Common myeloid progenitor, CD34-positive (primary cell): ENCODE data around the gene EXOC2.
"Not testable (repeated sequence)": the region's sequence is repeated elsewhere in the genome, so short reads cannot be mapped to it uniquely, and the experiment has no call there.

Experiments used
- CTCF ChIA-PET: fragments of 350-600 bp; sonication (Branson Sonifier 250); formaldehyde crosslinking; loops from one replicate; lab custom pipeline; 2021; ENCODE audit warnings: antibody characterized with exemption; lab: Charles Lee
- POLR2A ChIA-PET: fragments of 350-600 bp; sonication (Branson Sonifier 250); formaldehyde crosslinking; loops from one replicate; lab custom pipeline; 2021; ENCODE audit warnings: antibody characterized with exemption; lab: Charles Lee
- DNase-seq, 3 donors: peaks; one replicate each; pipeline versions ENCODE4 v3.0.0 to v3.0.0-alpha.2; 2013
- H3K27ac ChIP-seq, 2 experiments: 1 replicate in 1 of 2; 2 replicates in 1 of 2; pipeline ENCODE4 v1.7.0; 2013; ENCODE audit warnings: inconsistent platforms in 2 of 2, low read length in 2 of 2, mild to moderate bottlenecking in 2 of 2, low read depth in 1 of 2, moderate library complexity in 1 of 2; ENCODE audit not compliant: severe bottlenecking in 2 of 2, insufficient read depth in 1 of 2, poor library complexity in 1 of 2
- H3K27me3 ChIP-seq, 5 experiments: replicated peaks in 2 of 5; 1 replicate in 3 of 5; 2 replicates in 2 of 5; pipeline versions ENCODE4 v1.6.1 to v1.7.0; 2013; ENCODE audit warnings: low read length in 4 of 5, mild to moderate bottlenecking in 2 of 5, moderate library complexity in 2 of 5, inconsistent platforms in 1 of 5; ENCODE audit not compliant: insufficient read depth in 5 of 5, control insufficient read depth in 4 of 5
- H3K36me3 ChIP-seq, 4 experiments: 1 replicate in 2 of 4; 2 replicates in 2 of 4; pipeline versions ENCODE4 v1.6.1 to v1.7.0; 2013; ENCODE audit warnings: low read length in 3 of 4, control low read depth in 1 of 4, mild to moderate bottlenecking in 1 of 4; ENCODE audit not compliant: control insufficient read depth in 4 of 4, insufficient read depth in 4 of 4
- H3K4me1 ChIP-seq, 4 experiments: 1 replicate in 3 of 4; 2 replicates in 1 of 4; pipeline versions ENCODE4 v1.6.1 to v1.7.1; 2013; ENCODE audit warnings: low read length in 3 of 4, mild to moderate bottlenecking in 3 of 4, control low read depth in 1 of 4, inconsistent platforms in 1 of 4, moderate library complexity in 1 of 4; ENCODE audit not compliant: control insufficient read depth in 4 of 4, insufficient read depth in 4 of 4; ENCODE audit errors: control extremely low read depth in 1 of 4
- H3K4me3 ChIP-seq, 7 experiments: 1 replicate in 4 of 7; 2 replicates in 3 of 7; pipeline versions ENCODE4 v1.5.1 to v1.7.0; 2013; ENCODE audit warnings: mild to moderate bottlenecking in 7 of 7, low read length in 6 of 7, moderate library complexity in 6 of 7, inconsistent platforms in 2 of 7, low read depth in 2 of 7, control low read depth in 1 of 7; ENCODE audit not compliant: insufficient read depth in 4 of 7, control insufficient read depth in 1 of 7; ENCODE audit errors: extremely low read depth in 1 of 7
- H3K9me3 ChIP-seq, 5 experiments: 1 replicate in 4 of 5; 2 replicates in 1 of 5; pipeline versions ENCODE4 v1.6.1 to v1.7.1; 2013; ENCODE audit warnings: low read length in 4 of 5, mild to moderate bottlenecking in 2 of 5, inconsistent platforms in 1 of 5, low read depth in 1 of 5, moderate library complexity in 1 of 5; ENCODE audit not compliant: control insufficient read depth in 4 of 5, insufficient read depth in 2 of 5; ENCODE audit errors: control extremely low read depth in 1 of 5
- WGBS: methylation state at CpG from one replicate; pipeline ENCODE4 v1.1.5; 2013; ENCODE audit not compliant: insufficient coverage; 5-methylcytosine and 5-hydroxymethylcytosine counted together

The EXOC2 gene

GRCh38 chr6:665403-666267 is 27.3 kb downstream of the EXOC2 start:
- ChIA-PET POLR2A (no interaction called here), CTCF (no interaction called here)

GRCh38 chr6:663788-664187 is 29.2 kb downstream of the EXOC2 start:
- H3K4me3 ChIP-seq, H3K27ac ChIP-seq, H3K9me3 ChIP-seq, H3K36me3 ChIP-seq, H3K27me3 ChIP-seq, POLR2A ChIA-PET: not testable (repeated sequence)
- H3K4me1 ChIP-seq, result peaks cover 0 to 15% (median 5%) of the 10 kb centered on the region in 4 experiments
- CTCF ChIA-PET, result interaction anchor here (1.9 kb wide), 1 partner anchor 10 kb away, joined by 4 read pairs; no protein-coding TSS in a partner anchor
- peak in 1 of 3 donors; percentile 20 for DNase-seq
- 100% methylated on average over 1 of the region's 4 CpGs for WGBS

More at GRCh38 chr6:665403-666267, 27.3 kb downstream of the EXOC2 start:
- no peak for DNase-seq
- Histone ChIP-seq H3K4me3 (no peak overlapping the region), H3K36me3 (peaks cover 0 to 11% (median 1%) of the 10 kb centered on the region in 4 experiments), H3K4me1 (no peaks in the 10 kb centered on the region), H3K9me3 (peaks cover 0 to 10% (median 0%) of the 10 kb centered on the region in 5 experiments), H3K27me3 (no peaks in the 10 kb centered on the region), H3K27ac (no peak overlapping the region)
- WGBS, result 93% methylated on average over 2 of the region's 5 CpGs

GRCh38 chr6:659716-660581 is 33.0 kb downstream of the EXOC2 start:
- H3K27me3 ChIP-seq, result no peaks in the 10 kb centered on the region
- peaks cover 0 to 15% (median 5%) of the 10 kb centered on the region in 4 experiments for H3K4me1 ChIP-seq
- CTCF ChIA-PET, result interaction anchor here (1.3 to 1.6 kb wide), 2 partner anchors 10 to 28 kb away, joined by 3 to 4 read pairs; no protein-coding TSS in a partner anchor
- 71% methylated on average over 9 of the region's 13 CpGs for WGBS
- peak overlapping the region in 1 of 2 experiments; percentile 14 for H3K27ac ChIP-seq
- DNase-seq, result peak in 2 of 3 donors; percentile 46 to 61
- H3K9me3 ChIP-seq, result peaks cover 0 to 7% (median 5%) of the 10 kb centered on the region in 5 experiments
- POLR2A ChIA-PET, result no interaction called here
- H3K36me3 ChIP-seq, result peaks cover 0 to 14% (median 3%) of the 10 kb centered on the region in 4 experiments
- H3K4me3 ChIP-seq, result no peak overlapping the region

- no peaks in the 10 kb centered on the region for H3K27me3 ChIP-seq
- DNase-seq, result peak in 2 of 3 donors; percentile 2 to 35
- H3K4me3 ChIP-seq, result no peak overlapping the region
- CTCF ChIA-PET, result no interaction called here
- peaks cover 0 to 9% (median 5%) of the 10 kb centered on the region in 5 experiments for H3K9me3 ChIP-seq
- H3K4me1 ChIP-seq, result peaks cover 0 to 15% (median 5%) of the 10 kb centered on the region in 4 experiments
- H3K36me3 ChIP-seq, result peaks cover 0 to 14% (median 3%) of the 10 kb centered on the region in 4 experiments
- no CpG with 5 or more reads among the region's 2 CpGs for WGBS
- POLR2A ChIA-PET, result no interaction called here
- H3K27ac ChIP-seq, result no peak overlapping the region
Observed at GRCh38 chr6:658244-658643, 34.7 kb downstream of the EXOC2 start.

- Histone ChIP-seq H3K4me3 (no peak overlapping the region), H3K36me3 (peaks cover 0 to 14% (median 3%) of the 10 kb centered on the region in 4 experiments), H3K9me3 (peaks cover 0 to 9% (median 5%) of the 10 kb centered on the region in 5 experiments), H3K4me1 (peaks cover 0 to 15% (median 5%) of the 10 kb centered on the region in 4 experiments), H3K27ac (no peak overlapping the region), H3K27me3 (no peaks in the 10 kb centered on the region)
- ChIA-PET POLR2A (no interaction called here), CTCF (no interaction called here)
- WGBS, result no CpG with 5 or more reads among the region's 1 CpG
- no peak for DNase-seq
Observed at GRCh38 chr6:657743-658142, 35.2 kb downstream of the EXOC2 start.

GRCh38 chr6:656460-657252 is 36.3 kb downstream of the EXOC2 start, which contains the start of gene HUS1B:
HUS1B (minus strand) TSS chr6:657100; CDS start chr6:656944, 156 bp downstream.
- CTCF ChIA-PET, result no interaction called here
- Histone ChIP-seq H3K27me3 (no peaks in the 10 kb centered on the region), H3K27ac (no peak within 1 kb of the TSS), H3K4me1 (peaks cover 0 to 15% (median 5%) of the 10 kb centered on the region in 4 experiments), H3K4me3 (no peak within 1 kb of the TSS), H3K36me3 (peaks cover 0 to 14% (median 3%) of the 10 kb centered on the region in 4 experiments), H3K9me3 (peaks cover 0 to 9% (median 5%) of the 10 kb centered on the region in 5 experiments)
- POLR2A ChIA-PET, result no interaction called here
- no peak for DNase-seq
- WGBS, result 98% methylated on average over 67 of the region's 73 CpGs
